MM.1S (cell line): Measurements from ENCODE around the gene CLTB.

Experiments
- CTCF ChIP-seq: fragments of 300-600 bp; sonication (generic); IDR thresholded peaks from 2 replicates; pipeline ENCODE4 v1.5.1; 2016; ENCODE audit warnings: antibody characterized with exemption, low read length, mixed read lengths
- EZH2 ChIP-seq: fragments of 300-600 bp; sonication (generic); optimal IDR thresholded peaks from 2 replicates; pipeline ENCODE3; 2017; ENCODE audit warnings: low read depth, mild to moderate bottlenecking, antibody characterized with exemption, low read length, mixed read lengths
- EZH2phosphoT487 ChIP-seq: fragments of 300-600 bp; sonication (generic); IDR thresholded peaks from 2 replicates; pipeline ENCODE4 v1.6.1; 2018; ENCODE audit warnings: antibody characterized with exemption, low read length

- no peak for TF ChIP-seq CTCF
- TF ChIP-seq EZH2phosphoT487, result no peak
- TF ChIP-seq EZH2, result no peak
These were observed 21.3 kb downstream of the CLTB start for GRCh38 chr5:176394881-176395675.
